ENCODE measurements around the gene C1GALT1C1L.

DNA sequence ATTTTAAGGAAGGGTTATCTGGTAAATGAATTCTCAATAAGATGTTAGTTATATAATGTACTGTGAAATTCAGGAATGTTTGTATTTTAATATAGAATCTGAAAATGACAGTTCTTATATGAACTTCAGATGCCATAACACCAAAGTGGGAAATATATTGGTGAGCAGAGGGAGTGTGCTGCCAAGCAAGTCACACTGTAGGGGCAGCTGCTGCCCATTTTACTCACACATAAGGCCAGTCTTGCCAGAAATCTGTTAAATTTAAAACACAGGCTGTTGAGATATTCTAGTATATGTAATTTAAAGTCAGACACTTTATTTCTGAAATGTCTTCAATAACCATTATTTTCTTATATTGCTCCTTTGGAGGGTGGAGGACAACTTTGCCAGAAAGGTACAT lies 34.6 kb upstream of the C1GALT1C1L start:
- TF ChIP-seq, protein P1, sequence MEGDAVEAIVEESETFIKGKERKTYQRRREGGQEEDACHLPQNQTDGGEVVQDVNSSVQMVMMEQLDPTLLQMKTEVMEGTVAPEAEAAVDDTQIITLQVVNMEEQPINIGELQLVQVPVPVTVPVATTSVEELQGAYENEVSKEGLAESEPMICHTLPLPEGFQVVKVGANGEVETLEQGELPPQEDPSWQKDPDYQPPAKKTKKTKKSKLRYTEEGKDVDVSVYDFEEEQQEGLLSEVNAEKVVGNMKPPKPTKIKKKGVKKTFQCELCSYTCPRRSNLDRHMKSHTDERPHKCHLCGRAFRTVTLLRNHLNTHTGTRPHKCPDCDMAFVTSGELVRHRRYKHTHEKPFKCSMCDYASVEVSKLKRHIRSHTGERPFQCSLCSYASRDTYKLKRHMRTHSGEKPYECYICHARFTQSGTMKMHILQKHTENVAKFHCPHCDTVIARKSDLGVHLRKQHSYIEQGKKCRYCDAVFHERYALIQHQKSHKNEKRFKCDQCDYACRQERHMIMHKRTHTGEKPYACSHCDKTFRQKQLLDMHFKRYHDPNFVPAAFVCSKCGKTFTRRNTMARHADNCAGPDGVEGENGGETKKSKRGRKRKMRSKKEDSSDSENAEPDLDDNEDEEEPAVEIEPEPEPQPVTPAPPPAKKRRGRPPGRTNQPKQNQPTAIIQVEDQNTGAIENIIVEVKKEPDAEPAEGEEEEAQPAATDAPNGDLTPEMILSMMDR (IDR thresholded peaks at IDR 0.05), result no peak
- TF ChIP-seq POLR2AphosphoS5 (IDR thresholded peaks at IDR 0.05) (no peak), POLR2A (IDR thresholded peaks at IDR 0.05) (no peak), EP300 (IDR thresholded peaks at IDR 0.05; ENCODE audit: low read depth) (no peak)
